ENCODE results near the gene SYT7. TPM values are rescaled to one million over a fixed set of nuclear protein-coding genes. Genes with fewer than 3 reads are reported as not detected.
A peak's percentile ranks its signal among the peaks of the same experiment; 100 is the strongest.

The SYT7 gene
- total and polyA plus RNA-seq, 2 of the 8 experiments (the other 6 are each of a cell fraction or from before 2014, with no cell fraction given), result 9.6 to 10.5 TPM

GRCh38 chr11:61507962-61508861 lies 72.7 kb downstream of the SYT7 start, which contains the start of gene LRRC10B (continued):
- TF ChIP-seq, protein P1, sequence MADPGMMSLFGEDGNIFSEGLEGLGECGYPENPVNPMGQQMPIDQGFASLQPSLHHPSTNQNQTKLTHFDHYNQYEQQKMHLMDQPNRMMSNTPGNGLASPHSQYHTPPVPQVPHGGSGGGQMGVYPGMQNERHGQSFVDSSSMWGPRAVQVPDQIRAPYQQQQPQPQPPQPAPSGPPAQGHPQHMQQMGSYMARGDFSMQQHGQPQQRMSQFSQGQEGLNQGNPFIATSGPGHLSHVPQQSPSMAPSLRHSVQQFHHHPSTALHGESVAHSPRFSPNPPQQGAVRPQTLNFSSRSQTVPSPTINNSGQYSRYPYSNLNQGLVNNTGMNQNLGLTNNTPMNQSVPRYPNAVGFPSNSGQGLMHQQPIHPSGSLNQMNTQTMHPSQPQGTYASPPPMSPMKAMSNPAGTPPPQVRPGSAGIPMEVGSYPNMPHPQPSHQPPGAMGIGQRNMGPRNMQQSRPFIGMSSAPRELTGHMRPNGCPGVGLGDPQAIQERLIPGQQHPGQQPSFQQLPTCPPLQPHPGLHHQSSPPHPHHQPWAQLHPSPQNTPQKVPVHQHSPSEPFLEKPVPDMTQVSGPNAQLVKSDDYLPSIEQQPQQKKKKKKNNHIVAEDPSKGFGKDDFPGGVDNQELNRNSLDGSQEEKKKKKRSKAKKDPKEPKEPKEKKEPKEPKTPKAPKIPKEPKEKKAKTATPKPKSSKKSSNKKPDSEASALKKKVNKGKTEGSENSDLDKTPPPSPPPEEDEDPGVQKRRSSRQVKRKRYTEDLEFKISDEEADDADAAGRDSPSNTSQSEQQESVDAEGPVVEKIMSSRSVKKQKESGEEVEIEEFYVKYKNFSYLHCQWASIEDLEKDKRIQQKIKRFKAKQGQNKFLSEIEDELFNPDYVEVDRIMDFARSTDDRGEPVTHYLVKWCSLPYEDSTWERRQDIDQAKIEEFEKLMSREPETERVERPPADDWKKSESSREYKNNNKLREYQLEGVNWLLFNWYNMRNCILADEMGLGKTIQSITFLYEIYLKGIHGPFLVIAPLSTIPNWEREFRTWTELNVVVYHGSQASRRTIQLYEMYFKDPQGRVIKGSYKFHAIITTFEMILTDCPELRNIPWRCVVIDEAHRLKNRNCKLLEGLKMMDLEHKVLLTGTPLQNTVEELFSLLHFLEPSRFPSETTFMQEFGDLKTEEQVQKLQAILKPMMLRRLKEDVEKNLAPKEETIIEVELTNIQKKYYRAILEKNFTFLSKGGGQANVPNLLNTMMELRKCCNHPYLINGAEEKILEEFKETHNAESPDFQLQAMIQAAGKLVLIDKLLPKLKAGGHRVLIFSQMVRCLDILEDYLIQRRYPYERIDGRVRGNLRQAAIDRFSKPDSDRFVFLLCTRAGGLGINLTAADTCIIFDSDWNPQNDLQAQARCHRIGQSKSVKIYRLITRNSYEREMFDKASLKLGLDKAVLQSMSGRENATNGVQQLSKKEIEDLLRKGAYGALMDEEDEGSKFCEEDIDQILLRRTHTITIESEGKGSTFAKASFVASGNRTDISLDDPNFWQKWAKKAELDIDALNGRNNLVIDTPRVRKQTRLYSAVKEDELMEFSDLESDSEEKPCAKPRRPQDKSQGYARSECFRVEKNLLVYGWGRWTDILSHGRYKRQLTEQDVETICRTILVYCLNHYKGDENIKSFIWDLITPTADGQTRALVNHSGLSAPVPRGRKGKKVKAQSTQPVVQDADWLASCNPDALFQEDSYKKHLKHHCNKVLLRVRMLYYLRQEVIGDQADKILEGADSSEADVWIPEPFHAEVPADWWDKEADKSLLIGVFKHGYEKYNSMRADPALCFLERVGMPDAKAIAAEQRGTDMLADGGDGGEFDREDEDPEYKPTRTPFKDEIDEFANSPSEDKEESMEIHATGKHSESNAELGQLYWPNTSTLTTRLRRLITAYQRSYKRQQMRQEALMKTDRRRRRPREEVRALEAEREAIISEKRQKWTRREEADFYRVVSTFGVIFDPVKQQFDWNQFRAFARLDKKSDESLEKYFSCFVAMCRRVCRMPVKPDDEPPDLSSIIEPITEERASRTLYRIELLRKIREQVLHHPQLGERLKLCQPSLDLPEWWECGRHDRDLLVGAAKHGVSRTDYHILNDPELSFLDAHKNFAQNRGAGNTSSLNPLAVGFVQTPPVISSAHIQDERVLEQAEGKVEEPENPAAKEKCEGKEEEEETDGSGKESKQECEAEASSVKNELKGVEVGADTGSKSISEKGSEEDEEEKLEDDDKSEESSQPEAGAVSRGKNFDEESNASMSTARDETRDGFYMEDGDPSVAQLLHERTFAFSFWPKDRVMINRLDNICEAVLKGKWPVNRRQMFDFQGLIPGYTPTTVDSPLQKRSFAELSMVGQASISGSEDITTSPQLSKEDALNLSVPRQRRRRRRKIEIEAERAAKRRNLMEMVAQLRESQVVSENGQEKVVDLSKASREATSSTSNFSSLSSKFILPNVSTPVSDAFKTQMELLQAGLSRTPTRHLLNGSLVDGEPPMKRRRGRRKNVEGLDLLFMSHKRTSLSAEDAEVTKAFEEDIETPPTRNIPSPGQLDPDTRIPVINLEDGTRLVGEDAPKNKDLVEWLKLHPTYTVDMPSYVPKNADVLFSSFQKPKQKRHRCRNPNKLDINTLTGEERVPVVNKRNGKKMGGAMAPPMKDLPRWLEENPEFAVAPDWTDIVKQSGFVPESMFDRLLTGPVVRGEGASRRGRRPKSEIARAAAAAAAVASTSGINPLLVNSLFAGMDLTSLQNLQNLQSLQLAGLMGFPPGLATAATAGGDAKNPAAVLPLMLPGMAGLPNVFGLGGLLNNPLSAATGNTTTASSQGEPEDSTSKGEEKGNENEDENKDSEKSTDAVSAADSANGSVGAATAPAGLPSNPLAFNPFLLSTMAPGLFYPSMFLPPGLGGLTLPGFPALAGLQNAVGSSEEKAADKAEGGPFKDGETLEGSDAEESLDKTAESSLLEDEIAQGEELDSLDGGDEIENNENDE (IDR thresholded peaks at IDR 0.05; ENCODE audit: insufficient replicate concordance, low read length), result no peak
- TF ChIP-seq SP1 (IDR thresholded peaks at IDR 0.05; ENCODE audit: low read depth, low read length) (no peak), CREB1 (IDR thresholded peaks at IDR 0.05) (0 out of 2 replicates have a peak, but pooled peaks have one; percentile 9), SIN3A (conservative IDR thresholded peaks at IDR 0.05 in 1 of 2, IDR thresholded peaks at IDR 0.05 in 1 of 2; ENCODE audit: low read depth in 1 of 2, low read length in 2 of 2) (peak; percentile 29 to 49; a peak in 2 of 4 replicates), KDM1A (IDR thresholded peaks at IDR 0.05; ENCODE audit: borderline replicate concordance, low read length) (no peak), SAP30 (IDR thresholded peaks at IDR 0.05; ENCODE audit: insufficient read depth, insufficient replicate concordance, low read length) (no peak), SP4 (IDR thresholded peaks at IDR 0.05; ENCODE audit: low read length) (no peak), JUN (IDR thresholded peaks at IDR 0.05; ENCODE audit: low read depth, low read length) (no peak), RXRA (IDR thresholded peaks at IDR 0.05; ENCODE audit: insufficient read depth, low read depth, low read length) (no peak), TBP (IDR thresholded peaks at IDR 0.05; ENCODE audit: low read depth, low read length) (peak; percentile 7; the same call in 1 of the 2 replicates)

Data from H1 (cell line).